ENCODE data around the gene ODC1.

Gene ODC1

GRCh38 chr2:10433947-10434885 is 13.9 kb downstream of the ODC1 start:
- no peak for DNase-seq (ENCODE audit: low spot score)

DNA sequence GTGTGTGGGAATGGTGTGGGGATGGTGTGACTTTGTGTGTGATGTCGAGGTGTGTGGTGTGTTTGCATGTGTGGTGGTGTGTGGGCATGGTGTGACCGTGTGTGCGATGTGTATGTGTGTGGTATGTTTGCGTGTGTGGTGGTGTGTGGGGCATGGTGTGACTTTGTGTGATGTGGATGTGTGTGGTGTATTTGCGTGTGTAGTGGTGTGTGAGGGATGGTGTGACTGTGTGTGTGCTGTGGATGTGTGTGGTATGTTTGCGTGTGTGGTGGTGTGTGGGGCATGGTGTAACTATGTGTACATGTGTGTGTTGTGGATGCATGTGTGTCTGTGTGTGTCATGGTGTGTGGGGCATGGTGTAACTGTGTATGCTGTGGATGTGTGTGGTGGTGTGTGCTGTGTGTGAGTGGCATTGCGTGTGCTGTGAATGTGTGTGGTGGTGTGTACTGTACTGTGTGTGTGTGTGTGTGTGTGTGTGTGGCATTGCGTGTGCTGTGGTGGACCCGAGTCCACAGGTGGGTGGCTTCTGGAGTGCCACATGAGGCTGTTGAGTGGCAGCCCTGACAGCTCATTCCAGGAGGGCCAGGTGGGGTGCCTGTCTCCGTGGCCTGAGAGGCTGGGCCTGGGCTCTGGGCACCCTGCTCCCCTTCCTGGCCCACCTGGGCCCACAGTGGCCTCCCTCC is 14.7 kb downstream of the ODC1 start:
- DNase-seq (ENCODE audit: low spot score), result no peak

- no peak for DNase-seq (ENCODE audit: low spot score)
Observed at GRCh38 chr2:10432311-10433181, 15.6 kb downstream of the ODC1 start.

GRCh38 chr2:10431797-10432196 is 16.3 kb downstream of the ODC1 start:
- DNase-seq (ENCODE audit: low spot score), result no peak

- no peak for DNase-seq (ENCODE audit: low spot score)
Observed at GRCh38 chr2:10430886-10431622, 17.1 kb downstream of the ODC1 start.

DNA sequence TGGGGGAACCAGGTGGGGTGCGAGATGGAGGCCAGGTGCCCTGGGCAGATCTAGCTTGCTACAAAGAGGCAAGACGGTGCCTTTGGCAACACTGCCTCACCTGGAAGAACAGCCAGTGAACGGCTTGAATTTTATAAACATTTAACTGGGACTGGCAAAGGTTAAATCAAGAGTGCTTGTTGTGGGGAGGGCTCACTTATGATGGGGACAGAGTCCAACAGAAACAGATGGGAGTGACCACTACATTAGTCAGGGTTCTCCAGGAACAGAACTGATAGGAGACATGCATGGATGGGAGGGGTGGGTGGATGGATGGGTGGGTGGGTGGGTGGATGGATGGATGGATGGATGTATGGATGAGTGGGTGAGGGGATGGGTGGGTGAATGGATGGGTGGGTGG is 19.2 kb downstream of the ODC1 start:
- no peak for DNase-seq (ENCODE audit: low spot score)

- DNase-seq (ENCODE audit: low spot score), result no peak
Observed at GRCh38 chr2:10428355-10428754, 19.8 kb downstream of the ODC1 start.

GRCh38 chr2:10427618-10427949 is 20.5 kb downstream of the ODC1 start:
- DNase-seq (ENCODE audit: low spot score), result no peak

DNA sequence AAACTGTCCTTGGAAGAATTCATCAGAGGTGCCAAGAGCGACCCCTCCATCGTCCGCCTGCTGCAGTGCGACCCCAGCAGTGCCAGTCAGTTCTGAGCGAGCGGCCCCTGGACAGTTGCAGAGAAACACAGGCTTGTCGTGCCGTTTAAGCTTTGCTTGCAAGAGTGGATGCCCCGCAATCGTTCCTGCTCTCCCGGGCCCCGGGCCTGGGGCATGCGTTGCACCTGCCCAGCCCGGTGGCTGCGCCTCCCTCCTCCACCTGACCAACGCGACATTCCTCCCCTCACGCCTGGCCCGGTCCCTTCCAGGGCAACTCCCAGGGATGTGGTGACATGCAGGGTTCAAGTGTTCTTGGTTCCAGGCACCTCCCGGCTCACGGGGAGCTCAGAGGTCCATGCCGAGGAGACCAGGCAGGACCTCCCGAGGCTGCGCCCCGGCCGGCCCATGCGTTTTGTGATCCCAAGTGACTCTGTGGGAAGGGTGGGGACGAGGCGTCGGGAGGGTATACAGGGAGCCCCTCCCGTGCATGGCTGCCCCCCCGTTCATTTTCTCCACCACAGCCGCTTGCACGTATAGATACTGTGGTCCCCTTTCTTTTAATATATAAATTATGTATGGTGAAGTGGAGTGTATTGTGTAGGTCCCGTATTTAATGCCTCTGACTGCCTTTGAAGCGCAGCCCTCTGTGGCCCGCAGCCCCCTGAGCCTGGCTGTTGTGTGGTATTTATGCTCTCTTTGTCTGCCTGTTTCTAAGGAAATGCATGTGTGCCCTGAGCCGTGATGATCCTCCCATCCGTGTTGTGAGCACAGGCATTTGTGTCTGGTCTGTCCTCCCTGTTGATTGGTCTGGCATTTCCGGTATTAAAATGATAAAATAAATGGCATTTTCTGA is 21.2 kb downstream of the ODC1 start:
- DNase-seq (ENCODE audit: low spot score), result no peak

DNA sequence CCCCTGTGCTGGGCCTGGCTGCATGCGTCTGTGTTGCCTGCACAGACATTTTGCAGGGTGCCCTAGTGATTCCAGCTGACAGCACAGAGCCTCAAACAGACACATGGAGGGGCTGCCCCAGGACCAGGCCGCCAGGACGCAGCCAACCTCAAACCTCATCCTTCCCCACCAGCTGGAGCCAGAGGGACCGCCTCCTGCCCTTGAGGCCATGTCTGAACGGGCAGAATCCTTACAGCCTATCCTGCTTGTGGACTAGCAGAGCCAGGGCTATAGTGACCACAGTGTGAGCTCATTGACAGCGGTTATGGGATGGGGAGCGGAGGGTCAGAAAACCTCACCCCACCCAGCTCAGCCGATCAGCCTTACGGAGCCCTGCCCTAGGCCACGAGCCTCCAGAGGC is 22.4 kb downstream of the ODC1 start:
- no peak for DNase-seq (ENCODE audit: low spot score)

GRCh38 chr2:10424916-10425505 is 23.1 kb downstream of the ODC1 start:
- no peak for DNase-seq (ENCODE audit: low spot score)

GRCh38 chr2:10424051-10424450 is 24.1 kb downstream of the ODC1 start:
- DNase-seq (ENCODE audit: low spot score), result no peak

- DNase-seq (ENCODE audit: low spot score), result no peak
Observed at GRCh38 chr2:10423400-10423774, 24.7 kb downstream of the ODC1 start.

GRCh38 chr2:10422732-10423399 is 25.3 kb downstream of the ODC1 start:
- DNase-seq (ENCODE audit: low spot score), result no peak

DNA sequence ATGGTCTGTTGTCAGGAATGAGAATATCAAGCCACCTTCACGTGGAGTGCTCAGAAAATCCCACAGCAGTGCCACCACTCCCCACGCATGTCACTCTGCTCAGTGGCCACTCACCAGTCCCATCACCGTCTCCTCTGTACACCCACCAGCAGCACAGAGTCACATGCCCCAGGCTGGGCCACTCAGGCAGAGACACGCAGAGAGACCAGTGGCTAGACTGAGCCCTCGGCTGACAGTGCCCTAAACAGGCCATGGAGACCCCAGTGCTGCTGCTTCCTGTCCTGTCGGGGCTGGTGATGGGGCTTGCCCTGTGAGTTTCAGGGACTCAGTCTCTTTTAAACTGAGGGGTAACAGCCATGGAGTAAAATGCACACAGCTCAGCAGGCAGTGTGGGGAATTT is 25.9 kb downstream of the ODC1 start:
- DNase-seq (ENCODE audit: low spot score), result no peak

- DNase-seq (ENCODE audit: low spot score), result no peak
Observed at GRCh38 chr2:10419553-10420257, 28.4 kb downstream of the ODC1 start.

DNA sequence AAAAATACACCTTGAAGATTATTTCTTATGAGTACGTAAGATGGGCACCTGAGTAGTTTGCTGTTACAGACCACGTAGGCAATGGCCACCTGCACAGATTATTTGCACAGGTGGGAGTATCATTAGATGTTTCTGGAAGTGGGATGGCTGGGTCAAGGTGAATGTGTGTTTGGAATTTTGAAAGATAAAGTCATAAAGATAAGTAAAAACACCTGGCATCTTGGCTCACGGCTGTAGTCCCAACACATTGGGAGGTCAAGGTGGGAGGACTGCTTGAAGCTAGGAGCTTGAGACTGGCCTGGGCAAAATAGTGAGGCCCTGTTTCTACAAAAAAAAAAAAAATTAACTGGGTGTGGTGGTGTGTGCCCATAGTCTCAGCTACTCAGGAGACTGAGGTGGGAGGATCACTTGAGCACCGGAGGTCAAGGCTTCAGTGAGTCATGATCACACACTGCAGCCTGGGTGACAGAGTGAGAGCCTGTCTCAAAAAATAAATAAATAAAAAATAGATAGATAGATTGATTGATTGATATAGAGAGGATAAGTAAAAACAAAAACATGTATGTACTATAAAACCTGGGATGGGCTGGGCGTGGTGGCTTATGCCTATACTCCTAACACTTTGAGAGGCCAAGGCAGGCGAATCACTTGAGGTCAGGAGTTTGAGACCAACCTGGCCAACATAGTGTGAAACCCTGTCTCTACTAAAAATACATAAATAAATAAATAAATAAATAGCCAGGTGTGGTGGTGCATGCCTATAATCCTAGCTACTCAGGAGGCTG is 30.4 kb downstream of the ODC1 start:
- DNase-seq (ENCODE audit: low spot score), result peak; percentile 61

DNA sequence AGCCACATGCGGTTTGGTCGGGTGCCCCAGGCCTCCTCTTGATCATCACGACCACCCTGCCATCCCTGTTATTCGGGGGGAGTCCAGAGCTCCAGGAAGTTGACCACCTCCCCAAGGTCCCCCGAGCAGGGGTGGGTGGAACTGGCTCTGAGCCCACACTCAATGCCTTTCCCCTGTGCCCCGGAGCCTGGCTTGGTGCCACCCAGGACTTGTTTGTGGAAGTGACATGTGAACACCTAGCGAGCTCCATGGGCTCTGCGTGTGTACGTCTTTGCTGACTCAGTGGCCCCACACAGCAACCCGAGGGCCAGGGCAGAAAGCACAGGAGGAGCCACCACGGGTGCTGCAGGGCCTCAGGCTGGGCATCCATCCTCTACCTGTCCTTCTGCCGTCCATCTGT is 32.5 kb downstream of the ODC1 start:
- no peak for DNase-seq (ENCODE audit: low spot score)

Measured in kidney tubule cell (primary cell).